Astrocyte of the cerebellum (primary cell): Measurements from ENCODE around the gene TNFSF9.

Source experiments
- DNase-seq: peaks from one replicate; pipeline ENCODE4 v3.0.0-alpha.2; 2011; ENCODE audit warnings: low read depth
- H3K4me3 ChIP-seq: 2 replicates; pipeline ENCODE4 v1.5.1; 2011; ENCODE audit warnings: mild to moderate bottlenecking, low read depth, low read length, moderate library complexity
- CTCF ChIP-seq: IDR thresholded peaks from 2 replicates; pipeline ENCODE4 v1.5.1; 2012; ENCODE audit warnings: low read length, low read depth, moderate library complexity, mild to moderate bottlenecking; ENCODE audit errors: missing control alignments
- in situ Hi-C: cut with HindIII; loops from 2 replicates; pipeline ENCODE4 v1.10.0; 2017; ENCODE audit warnings: low sequenced_read_pairs

The TNFSF9 gene

GRCh38 chr19:6528544-6529121, 2.2 kb upstream of the TNFSF9 start:
- in situ Hi-C loops, result no loop called here
- no peak overlapping the region for H3K4me3 ChIP-seq
- no peak for TF ChIP-seq CTCF
- DNase-seq, result no peak

- in situ Hi-C loops, result no loop called here
- no peak overlapping the region for H3K4me3 ChIP-seq
- TF ChIP-seq CTCF, result no peak
- no peak for DNase-seq
These were observed 1.5 kb upstream of the TNFSF9 start for GRCh38 chr19:6529351-6529750.

- in situ Hi-C loops, result no loop called here
- TF ChIP-seq CTCF, result no peak
- no peak for DNase-seq
- H3K4me3 ChIP-seq, result peak overlapping the region; percentile 73
These were observed 865 bp upstream of the TNFSF9 start for GRCh38 chr19:6529937-6530385.

GRCh38 chr19:6531163-6531955, 533 bp downstream of the TNFSF9 start:
- no peak for TF ChIP-seq CTCF
- no peak for DNase-seq

GRCh38 chr19:6531956-6532243, 1.1 kb downstream of the TNFSF9 start:
- no peak for TF ChIP-seq CTCF
- peak overlapping the region; percentile 73 for H3K4me3 ChIP-seq
- in situ Hi-C loops, result no loop called here
- no peak for DNase-seq

More at GRCh38 chr19:6531163-6531955, 533 bp downstream of the TNFSF9 start:
- H3K4me3 ChIP-seq, result peak overlapping the region; percentile 73
- in situ Hi-C loops, result no loop called here

GRCh38 chr19:6532244-6532999, 1.6 kb downstream of the TNFSF9 start:
- peak overlapping the region; percentile 73 for H3K4me3 ChIP-seq
- in situ Hi-C loops, result no loop called here
- no peak for DNase-seq
- TF ChIP-seq CTCF, result no peak
